Subcutaneous adipose tissue (tissue), 4 donors: ENCODE results near the gene DAP. TPM values are rescaled to one million over a fixed set of nuclear protein-coding genes. Genes with fewer than 3 reads are reported as not detected.

Source experiments
- CTCF ChIP-seq: fragments of 450-650 bp; IDR thresholded peaks from one replicate; pipeline ENCODE4 v1.5.1; 2016; ENCODE audit warnings: low read depth, mild to moderate bottlenecking, control low read depth, antibody characterized with exemption, moderate library complexity
- total RNA-seq, 4 donors: library from RNA; depleted of rRNA; stranded (reverse); fragments of >200 nt; gene quantifications; one replicate each; pipeline ENCODE4 v1.1.0, GENCODE V29; 2016

Gene DAP
- total RNA-seq, 4 donors from 2014 or later = 52.9 to 56.7 (median 53.6) TPM

GRCh38 chr5:10691826-10692785 lies 68.9 kb downstream of the DAP start:
- TF ChIP-seq CTCF = no peak

- no peak for TF ChIP-seq CTCF
Observed at GRCh38 chr5:10690460-10691440, 70.3 kb downstream of the DAP start.

- TF ChIP-seq CTCF = no peak
Observed at GRCh38 chr5:10689391-10690081, 71.5 kb downstream of the DAP start.

GRCh38 chr5:10688651-10689171 lies 72.3 kb downstream of the DAP start:
- TF ChIP-seq CTCF = no peak

GRCh38 chr5:10686890-10687289 lies 74.1 kb downstream of the DAP start:
- TF ChIP-seq CTCF = no peak

- no peak for TF ChIP-seq CTCF
Observed at GRCh38 chr5:10685115-10685521, 75.9 kb downstream of the DAP start.
